Gastroesophageal sphincter (tissue), 4 donors: ENCODE measurements around the gene SLPI. TPM values are rescaled to one million over a fixed set of nuclear protein-coding genes. Genes with fewer than 3 reads are reported as not detected.
A peak's percentile ranks its signal among the peaks of the same experiment; 100 is the strongest.

Source experiments
- ATAC-seq: fragments of 150-250 bp; one replicate; pipeline ENCODE4 v1.9.1; 2016; ENCODE audit warnings: mild to moderate bottlenecking, moderate library complexity
- H3K27ac ChIP-seq, 4 donors: fragments of 200-600 bp; sonication (generic) in 3 of 4; 1 replicate in 3 of 4; 2 replicates in 1 of 4; pipeline ENCODE4 v1.5.1; 2016 to 2019
- H3K27me3 ChIP-seq: fragments of 200-600 bp; sonication (generic); one replicate; pipeline ENCODE4 v1.5.1; 2019
- H3K36me3 ChIP-seq, 2 donors: fragments of 200-600 bp; sonication (generic); one replicate each; pipeline ENCODE4 v1.5.1; 2019; ENCODE audit warnings: control low read depth in 1 of 2
- H3K4me1 ChIP-seq, 3 donors: fragments of 200-600 bp; sonication (generic); 1 replicate in 2 of 3; 2 replicates in 1 of 3; pipeline ENCODE4 v1.5.1; 2016 to 2019; ENCODE audit warnings: control low read depth in 2 of 3
- H3K4me3 ChIP-seq, 2 donors: fragments of 200-600 bp; sonication (generic); one replicate each; pipeline ENCODE4 v1.5.1; 2019; ENCODE audit warnings: mild to moderate bottlenecking in 1 of 2, moderate library complexity in 1 of 2
- H3K9me3 ChIP-seq, 3 donors: fragments of 200-600 bp; sonication (generic); one replicate each; pipeline ENCODE4 v1.5.1; 2017 to 2019; ENCODE audit warnings: control low read depth in 2 of 3
- EP300 ChIP-seq: sonication (generic); formaldehyde crosslinking; IDR thresholded peaks from one replicate; pipeline ENCODE4 v1.6.1; 2017; ENCODE audit warnings: antibody characterized with exemption, mild to moderate bottlenecking
- POLR2A ChIP-seq, 2 donors: fragments of 450-650 bp; IDR thresholded peaks; one replicate each; pipeline ENCODE4 v1.6.1; 2017; ENCODE audit warnings: antibody characterized with exemption in 2 of 2, mild to moderate bottlenecking in 2 of 2, moderate library complexity in 1 of 2
- POLR2AphosphoS5 ChIP-seq: sonication (generic); formaldehyde crosslinking; IDR thresholded peaks from one replicate; pipeline ENCODE4 v1.6.1; 2017; ENCODE audit warnings: antibody characterized with exemption
- WGBS, 2 donors: methylation state at CpG; one replicate each; pipeline ENCODE4 v1.1.5; 2018; ENCODE audit warnings: low coverage in 1 of 2; 5-methylcytosine and 5-hydroxymethylcytosine counted together
- total RNA-seq, 4 donors: library from RNA; depleted of rRNA; stranded (reverse); fragments of >200 nt; gene quantifications; one replicate each; pipeline ENCODE4 v1.1.0, GENCODE V29; 2016
- TF ChIP-seq, protein P1 (sequence below), 4 experiments: fragments of 200-600 bp in 2 of 4; fragments of 450-650 bp in 2 of 4; sonication (generic) in 1 of 4; IDR thresholded peaks; one replicate each; pipeline ENCODE4 v1.5.1; 2017 to 2019; ENCODE audit warnings: antibody characterized with exemption in 4 of 4, mild to moderate bottlenecking in 2 of 4, moderate library complexity in 2 of 4

The SLPI gene, protein sequence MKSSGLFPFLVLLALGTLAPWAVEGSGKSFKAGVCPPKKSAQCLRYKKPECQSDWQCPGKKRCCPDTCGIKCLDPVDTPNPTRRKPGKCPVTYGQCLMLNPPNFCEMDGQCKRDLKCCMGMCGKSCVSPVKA
- total RNA-seq: 100 to 1,000 TPM in 1 of 4 donors, 10 to 100 TPM in 3; 26.1 to 251 (median 56.5) TPM

DNA sequence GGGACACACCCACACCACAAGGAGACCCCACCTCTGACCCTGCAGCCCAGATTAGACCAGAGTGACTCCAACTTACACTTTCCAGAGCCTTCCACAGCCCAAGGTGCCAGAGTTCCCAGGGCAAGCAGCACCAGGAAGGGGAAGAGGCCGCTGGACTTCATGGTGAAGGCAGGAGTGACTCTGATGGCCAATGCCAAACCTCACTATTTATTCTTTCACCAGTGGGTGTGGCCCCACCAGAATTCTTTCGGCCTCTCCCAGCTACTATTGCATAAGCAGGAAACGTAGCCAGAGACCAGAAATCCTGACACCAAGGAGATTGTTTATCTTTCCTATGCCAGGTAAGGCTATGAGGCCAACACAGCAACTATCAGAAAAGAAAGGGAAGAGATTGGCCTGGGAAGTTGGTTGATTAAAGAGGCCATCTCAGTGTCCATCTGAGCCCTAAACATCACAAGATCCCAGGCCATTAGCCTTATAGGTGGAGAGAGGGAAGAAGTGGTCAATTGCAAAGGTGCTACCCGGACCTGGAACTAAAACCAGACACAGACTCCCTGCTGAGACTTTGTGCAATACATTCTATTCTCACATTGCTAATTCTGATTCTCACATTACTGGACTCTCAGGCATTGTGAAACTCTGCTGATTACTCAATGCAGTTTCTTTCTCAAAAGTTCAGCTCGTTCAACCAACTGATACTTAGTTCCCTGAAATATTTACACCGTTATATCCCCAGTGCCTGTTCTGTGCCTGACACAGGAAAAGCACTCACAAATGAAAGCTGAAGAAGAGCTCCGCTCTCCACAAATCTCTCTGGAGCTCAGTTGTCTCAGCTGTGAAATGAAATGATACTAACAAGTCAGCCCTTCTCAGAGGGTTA is at the start of gene SLPI:
Gene SLPI (minus strand): TSS at position 182 of the 880 bp plus-strand sequence. CDS start 21 bp downstream, at position 161.
- Histone ChIP-seq H3K27ac (peak within 1 kb of the TSS in 3 of 4 donors; percentile 43 to 64 (median 48)), H3K36me3 (no peaks in the 10 kb centered on the region), H3K27me3 (peaks cover 17% of the 10 kb centered on the region), H3K9me3 (no peaks in the 10 kb centered on the region), H3K4me3 (peak within 1 kb of the TSS in 1 of 2 donors; percentile 30), H3K4me1 (peaks cover 0 to 17% (median 0%) of the 10 kb centered on the region in 3 donors)
- 38 to 49% methylated on average over 5 to 7 of the region's 7 CpGs for WGBS, 2 donors
- peak; percentile 86 for ATAC-seq
- TF ChIP-seq POLR2A (IDR thresholded peaks at IDR 0.05) (no peak), EP300 (no peak), POLR2AphosphoS5 (peak; percentile 65)

DNA sequence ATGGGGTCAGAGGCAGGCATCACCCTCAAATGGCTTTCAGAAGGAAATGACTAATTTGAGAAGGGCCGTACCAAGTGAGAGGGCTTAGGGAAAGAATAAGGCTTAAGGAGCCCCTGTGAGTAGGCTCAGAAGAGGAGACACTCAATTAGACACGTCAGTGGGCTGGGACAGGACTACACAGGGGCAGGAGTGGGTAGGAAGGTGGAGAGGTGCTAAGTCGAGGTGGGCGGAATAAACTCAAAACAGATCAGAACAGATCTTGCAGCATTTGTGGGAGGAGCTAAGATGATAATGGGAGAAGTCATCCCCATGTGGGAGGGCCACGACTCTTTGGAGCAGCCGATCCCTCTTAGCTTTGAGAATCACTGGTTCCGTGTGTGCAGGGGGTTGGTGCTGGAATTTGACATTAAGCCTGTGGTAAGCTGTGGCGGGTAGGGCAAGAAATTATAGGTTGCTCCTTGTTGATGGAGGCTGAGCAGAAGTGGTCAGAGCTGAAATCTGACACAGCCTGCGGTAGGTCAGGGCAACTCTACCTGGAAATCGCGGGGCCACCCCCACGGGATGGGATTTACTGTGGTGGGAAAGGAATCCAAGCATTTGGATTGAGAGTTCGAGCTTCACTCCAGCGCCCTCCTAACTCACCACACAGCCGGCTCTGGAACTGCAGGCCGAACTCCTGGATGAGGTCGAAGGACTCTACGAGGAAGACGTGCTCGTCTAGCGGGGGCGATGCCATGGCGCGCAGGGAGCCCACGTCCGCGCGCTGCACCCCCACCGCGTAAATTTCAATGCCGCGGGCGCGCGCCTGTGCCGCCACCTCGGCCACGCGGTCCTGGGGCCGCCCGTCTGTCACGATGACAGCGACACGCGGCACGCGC is 49.5 kb upstream of the SLPI start:
- Histone ChIP-seq H3K36me3 (no peaks in the 10 kb centered on the region), H3K4me1 (peaks cover 0 to 16% (median 3%) of the 10 kb centered on the region in 3 donors), H3K9me3 (no peaks in the 10 kb centered on the region), H3K4me3 (no peak overlapping the region), H3K27me3 (peaks cover 86% of the 10 kb centered on the region), H3K27ac (no peak overlapping the region)
- TF ChIP-seq, protein P1, sequence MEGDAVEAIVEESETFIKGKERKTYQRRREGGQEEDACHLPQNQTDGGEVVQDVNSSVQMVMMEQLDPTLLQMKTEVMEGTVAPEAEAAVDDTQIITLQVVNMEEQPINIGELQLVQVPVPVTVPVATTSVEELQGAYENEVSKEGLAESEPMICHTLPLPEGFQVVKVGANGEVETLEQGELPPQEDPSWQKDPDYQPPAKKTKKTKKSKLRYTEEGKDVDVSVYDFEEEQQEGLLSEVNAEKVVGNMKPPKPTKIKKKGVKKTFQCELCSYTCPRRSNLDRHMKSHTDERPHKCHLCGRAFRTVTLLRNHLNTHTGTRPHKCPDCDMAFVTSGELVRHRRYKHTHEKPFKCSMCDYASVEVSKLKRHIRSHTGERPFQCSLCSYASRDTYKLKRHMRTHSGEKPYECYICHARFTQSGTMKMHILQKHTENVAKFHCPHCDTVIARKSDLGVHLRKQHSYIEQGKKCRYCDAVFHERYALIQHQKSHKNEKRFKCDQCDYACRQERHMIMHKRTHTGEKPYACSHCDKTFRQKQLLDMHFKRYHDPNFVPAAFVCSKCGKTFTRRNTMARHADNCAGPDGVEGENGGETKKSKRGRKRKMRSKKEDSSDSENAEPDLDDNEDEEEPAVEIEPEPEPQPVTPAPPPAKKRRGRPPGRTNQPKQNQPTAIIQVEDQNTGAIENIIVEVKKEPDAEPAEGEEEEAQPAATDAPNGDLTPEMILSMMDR (IDR thresholded peaks at IDR 0.05): no peak
- no peak for TF ChIP-seq POLR2A (IDR thresholded peaks at IDR 0.05)
- TF ChIP-seq POLR2AphosphoS5: no peak
- 59 to 74% methylated on average over 8 to 32 of the region's 47 CpGs for WGBS, 2 donors
- ATAC-seq: no peak

DNA sequence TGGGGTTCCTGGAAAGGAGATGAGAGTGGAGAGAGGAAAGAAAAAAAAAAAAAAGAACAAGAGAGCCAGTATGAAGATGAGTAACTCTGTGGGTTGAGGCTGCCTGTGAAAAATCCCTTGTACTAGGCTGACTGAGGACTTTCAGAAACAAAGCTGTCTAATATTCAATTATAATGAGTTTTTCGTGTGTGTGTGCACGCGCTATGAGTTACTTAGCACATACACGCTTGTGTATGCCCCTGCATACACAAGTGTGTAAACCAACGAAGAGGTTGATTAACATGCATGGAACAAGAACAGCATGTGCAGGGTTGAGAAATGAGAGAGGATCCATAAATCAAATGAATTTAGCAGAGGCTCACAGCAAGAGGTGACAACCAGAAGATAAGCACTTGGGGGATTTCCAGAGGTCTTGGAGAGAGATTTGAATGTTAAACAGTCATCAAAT is 47.5 kb upstream of the SLPI start:
- H3K4me3 ChIP-seq: no peak overlapping the region
- no peak for ATAC-seq
- H3K27ac ChIP-seq: no peak overlapping the region
- WGBS, 2 donors: 69 to 89% methylated on average over 5 of the region's 5 CpGs
- no peak for TF ChIP-seq EP300
- TF ChIP-seq POLR2A (IDR thresholded peaks at IDR 0.05): no peak
- TF ChIP-seq, protein P1 (IDR thresholded peaks at IDR 0.05): no peak
- no peak for TF ChIP-seq POLR2AphosphoS5
- peaks cover 88% of the 10 kb centered on the region for H3K27me3 ChIP-seq
- no peaks in the 10 kb centered on the region for H3K36me3 ChIP-seq
- H3K9me3 ChIP-seq: no peaks in the 10 kb centered on the region
- H3K4me1 ChIP-seq: peaks cover 0 to 7% (median 3%) of the 10 kb centered on the region in 3 donors

DNA sequence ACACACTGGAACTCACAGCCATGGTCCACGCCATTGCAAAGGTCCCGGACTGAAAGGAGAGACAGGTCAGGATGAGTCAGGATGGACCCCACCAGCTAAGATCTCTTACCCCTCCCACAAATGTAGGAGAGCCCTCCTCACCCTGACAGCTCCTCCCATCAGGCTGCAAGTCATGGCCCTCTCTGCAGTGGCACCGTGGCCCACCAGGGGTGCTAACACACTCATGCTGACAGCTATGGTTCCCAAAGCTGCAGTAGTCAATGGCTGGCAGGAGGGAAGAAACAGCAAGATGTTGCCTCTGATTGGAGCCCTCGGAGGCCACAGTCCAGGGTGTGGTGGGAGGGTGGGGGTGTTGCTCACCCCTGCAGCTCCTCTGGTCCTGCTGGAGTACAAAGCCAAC is 46.6 kb upstream of the SLPI start:
- ATAC-seq: no peak
- Histone ChIP-seq H3K27me3 (peaks cover 85% of the 10 kb centered on the region), H3K4me3 (no peak overlapping the region), H3K9me3 (no peaks in the 10 kb centered on the region), H3K36me3 (no peaks in the 10 kb centered on the region), H3K27ac (no peak overlapping the region), H3K4me1 (no peaks in the 10 kb centered on the region)
- WGBS, 2 donors: 0 to 14% methylated on average over 1 of the region's 4 CpGs
- TF ChIP-seq EP300: no peak
- TF ChIP-seq POLR2AphosphoS5: no peak
- TF ChIP-seq, protein P1 (IDR thresholded peaks at IDR 0.05): no peak
- TF ChIP-seq POLR2A (IDR thresholded peaks at IDR 0.05): no peak

DNA sequence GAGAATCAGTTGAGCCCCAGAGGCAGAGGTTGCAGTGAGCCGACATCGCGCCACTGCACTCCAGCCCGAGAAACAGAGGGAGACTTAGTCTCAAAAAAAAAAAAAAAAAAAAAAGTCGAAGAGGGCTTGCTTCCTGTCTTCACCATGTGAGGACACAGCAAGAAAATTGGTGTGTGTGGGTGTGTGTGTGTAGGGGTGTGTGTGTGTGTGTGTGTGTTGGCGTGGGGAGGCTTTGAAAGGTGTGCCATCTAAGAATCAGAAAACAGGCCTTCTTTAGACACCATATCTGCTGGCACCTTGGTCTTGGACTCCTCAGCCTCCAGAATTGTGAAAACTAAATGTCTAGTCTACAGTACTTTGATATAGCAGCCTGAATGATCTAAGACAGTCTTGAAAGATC is 45.4 kb upstream of the SLPI start:
- WGBS, 2 donors: 83 to 100% methylated on average over 1 to 2 of the region's 6 CpGs
- no peak overlapping the region for H3K4me3 ChIP-seq
- TF ChIP-seq EP300 (no peak), POLR2A (IDR thresholded peaks at IDR 0.05) (no peak), POLR2AphosphoS5 (no peak)
- TF ChIP-seq, protein P1 (IDR thresholded peaks at IDR 0.05): no peak

More for the DNA sequence above, 45.4 kb upstream of the SLPI start:
- Histone ChIP-seq H3K4me1 (no peaks in the 10 kb centered on the region), H3K36me3 (no peaks in the 10 kb centered on the region), H3K9me3 (no peaks in the 10 kb centered on the region), H3K27me3 (peaks cover 88% of the 10 kb centered on the region), H3K27ac (no peak overlapping the region)
- ATAC-seq: no peak
